HG03095 (cell line): ENCODE measurements around the gene PPP1R27.

ENCODE experiments used
- ATAC-seq: cut with Tn5 transposase; IDR thresholded peaks from one replicate; pipeline ENCODE4 v1.9.1; 2021; ENCODE audit warnings: moderate library complexity; ENCODE audit not compliant: unreplicated experiment

PPP1R27 gene

GRCh38 chr17:81863123-81863675, 28.3 kb upstream of the PPP1R27 start:
- no peak for ATAC-seq

DNA sequence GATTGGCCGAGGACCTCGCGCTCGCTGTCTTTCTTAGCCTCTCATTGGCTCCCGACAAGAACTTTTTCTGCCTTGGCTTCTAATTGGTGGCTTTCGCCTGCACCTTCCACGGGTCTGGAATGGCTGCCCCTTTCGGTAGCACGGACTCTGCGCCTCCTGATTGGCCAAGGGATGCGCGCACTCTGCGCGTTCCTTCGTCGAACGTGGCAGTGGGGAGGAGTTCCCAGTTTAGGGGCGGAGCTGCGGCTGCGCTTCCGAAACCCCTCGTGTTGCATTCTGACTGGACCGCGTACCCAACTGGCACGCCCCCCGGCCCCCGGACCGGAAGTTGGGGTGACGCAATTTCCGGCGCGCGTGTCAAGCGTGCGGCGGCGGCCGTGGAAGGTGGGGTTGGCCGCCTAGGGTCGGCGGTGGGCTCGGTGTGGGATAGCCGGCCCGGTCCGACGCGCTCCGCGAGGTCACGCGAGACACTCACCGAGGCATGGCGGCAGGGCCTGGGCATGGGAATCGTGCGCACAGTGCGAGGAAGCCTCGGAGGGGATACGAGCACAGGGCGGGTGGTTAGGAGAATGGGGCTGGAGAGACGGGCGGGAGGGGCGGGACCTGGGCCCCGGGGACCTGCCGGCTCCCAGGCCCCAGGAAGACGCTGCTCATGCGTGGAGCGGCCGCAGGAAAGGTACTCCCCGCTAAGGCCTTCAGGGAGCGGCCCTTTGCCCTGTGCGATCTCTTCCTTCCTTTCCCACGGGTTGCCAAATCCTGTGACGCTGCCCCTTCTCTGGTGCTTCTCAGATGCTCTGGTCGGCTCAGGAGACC, 26.1 kb upstream of the PPP1R27 start:
- peak; percentile 65 for ATAC-seq

GRCh38 chr17:81859906-81860755, 25.3 kb upstream of the PPP1R27 start, which contains the start of gene P4HB:
Gene P4HB, minus strand, starts transcription at chr17:81860535. Its CDS starts 64 bp downstream, at chr17:81860471.
- no peak for ATAC-seq

DNA sequence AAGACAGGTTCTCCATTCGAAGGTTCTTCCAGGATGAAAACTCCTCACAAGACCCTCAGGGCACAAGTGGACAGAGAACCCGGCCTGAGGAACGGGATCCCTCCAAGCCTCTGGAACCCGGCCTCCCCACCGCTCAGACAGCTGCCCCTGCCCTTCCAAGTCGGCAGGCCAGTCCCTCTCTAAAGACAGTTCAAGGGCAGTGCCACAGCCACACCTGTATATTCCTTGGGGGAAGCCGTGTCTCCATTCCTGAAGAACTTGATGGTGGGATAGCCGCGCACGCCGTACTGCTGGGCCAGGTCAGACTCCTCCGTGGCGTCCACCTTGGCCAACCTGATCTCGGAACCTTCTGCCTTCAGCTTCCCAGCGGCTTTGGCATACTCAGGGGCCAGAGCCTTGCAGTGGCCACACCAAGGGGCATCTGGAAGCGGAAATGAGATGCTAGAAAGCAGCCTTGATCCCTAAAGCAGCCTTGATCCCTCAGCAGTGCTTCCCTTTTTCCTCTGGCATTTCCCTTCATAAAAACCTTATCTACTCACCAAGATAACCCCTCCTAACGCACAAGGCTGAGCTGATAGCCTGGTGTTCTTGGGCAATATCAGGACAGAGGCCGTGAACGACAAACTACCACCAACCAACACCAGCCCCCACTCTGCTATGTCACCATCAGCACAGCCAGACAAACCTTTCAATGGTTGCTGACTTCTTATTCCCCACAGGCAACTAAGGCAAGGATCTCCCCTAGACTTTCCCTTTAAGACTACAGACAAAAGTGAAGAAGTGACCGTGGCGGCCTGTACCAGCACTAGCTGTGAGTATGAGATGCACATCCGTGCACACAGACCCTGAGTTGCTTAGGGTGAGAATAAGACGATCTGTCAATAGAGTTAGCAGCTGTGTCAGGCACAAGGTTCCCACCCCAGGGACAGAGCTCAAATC, 24.4 kb upstream of the PPP1R27 start:
- no peak for ATAC-seq

DNA sequence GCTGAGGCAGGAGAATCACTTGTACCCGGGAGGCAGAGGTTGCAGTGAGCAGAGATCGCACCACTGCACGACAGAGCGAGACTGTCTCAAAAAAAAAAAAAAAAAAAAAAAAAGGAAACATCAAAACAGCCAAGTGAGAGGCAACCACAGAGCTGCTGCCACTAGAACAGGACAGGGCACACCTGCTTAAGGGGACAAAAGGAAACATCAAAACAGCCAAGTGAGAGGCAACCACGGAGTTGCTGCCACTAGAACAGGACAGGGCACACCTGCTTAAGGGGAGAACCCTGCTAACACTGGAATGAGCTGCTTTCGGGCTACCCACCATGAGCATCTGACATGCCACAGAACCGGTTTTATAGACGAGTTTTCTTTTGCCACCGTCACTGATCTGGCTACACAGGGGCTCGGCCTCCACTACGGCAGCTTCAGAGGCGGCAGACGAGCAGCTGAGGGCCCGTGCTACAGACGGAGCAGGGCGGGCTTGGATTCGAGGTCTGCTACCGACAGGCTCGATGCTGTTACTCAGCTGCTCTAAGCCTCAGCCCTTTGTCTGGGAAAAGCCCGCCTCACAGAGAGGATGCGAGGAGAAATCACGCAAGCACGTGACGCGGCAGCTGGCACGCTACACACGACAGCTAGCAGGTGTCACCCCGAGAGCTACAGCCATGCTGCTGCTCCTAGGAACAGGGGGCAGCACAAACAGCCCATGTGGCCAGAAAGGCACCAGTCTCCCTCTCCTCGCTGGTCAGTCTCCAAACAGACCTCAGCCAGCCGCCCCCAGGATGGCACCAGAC, 23.5 kb upstream of the PPP1R27 start:
- no peak for ATAC-seq

DNA sequence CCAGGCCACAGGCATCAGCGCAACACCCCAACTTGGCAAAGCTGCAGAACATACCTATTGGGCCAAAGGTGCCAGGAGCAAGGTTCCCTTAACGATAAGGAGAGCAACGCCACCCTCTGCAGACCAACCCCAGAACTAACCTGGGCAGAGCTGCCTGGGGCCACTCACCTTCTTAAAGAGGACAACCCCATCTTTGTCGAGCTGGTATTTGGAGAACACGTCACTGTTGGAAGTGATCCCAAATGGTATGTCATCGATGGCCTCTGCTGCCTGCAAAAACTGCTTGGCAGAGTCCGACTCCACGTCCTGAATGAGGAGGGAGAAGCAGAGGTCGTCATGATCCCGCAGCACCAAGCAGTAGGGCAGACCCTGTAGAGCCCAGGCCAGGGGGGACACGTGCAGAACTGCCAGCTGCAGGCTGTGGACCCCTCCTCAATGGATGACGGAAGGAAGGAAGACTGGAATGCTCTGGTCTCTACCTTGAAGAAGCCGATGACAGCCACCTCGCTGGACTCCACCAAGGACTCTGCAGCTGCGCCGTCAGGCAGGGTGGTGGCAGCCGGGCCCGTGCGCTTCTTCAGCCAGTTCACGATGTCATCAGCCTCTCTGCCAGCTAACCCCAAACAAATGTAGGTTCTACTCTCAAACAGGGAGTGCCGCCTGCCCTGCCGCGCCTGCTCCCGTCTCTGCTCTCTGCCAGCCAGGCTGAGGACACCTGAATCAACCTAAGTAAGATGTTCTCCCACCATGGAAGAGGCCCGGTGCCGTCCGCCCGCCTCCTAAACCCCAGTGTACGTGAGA, 20.3 kb upstream of the PPP1R27 start:
- ATAC-seq: no peak

- ATAC-seq: no peak
Measured at GRCh38 chr17:81852237-81852636, 17.4 kb upstream of the PPP1R27 start.

DNA sequence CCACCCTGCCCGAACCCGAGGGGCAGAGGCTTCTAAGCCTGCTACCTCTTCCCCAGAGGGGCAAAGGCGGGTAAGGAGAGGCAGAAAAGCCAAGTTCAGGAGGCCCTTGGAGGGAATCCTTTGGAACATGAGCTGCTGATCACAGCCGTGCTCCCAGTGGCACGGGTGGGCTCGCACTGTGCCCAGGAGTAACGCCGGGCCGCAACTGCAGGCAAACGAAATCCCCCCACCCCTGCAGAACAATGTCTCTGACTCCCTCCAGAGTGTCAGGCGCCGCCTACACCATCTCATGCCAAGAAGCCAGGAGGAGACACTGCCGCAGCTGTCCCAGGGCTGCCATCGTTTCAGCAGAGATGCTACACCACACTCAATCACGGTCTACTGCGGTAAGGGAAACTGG, 16.6 kb upstream of the PPP1R27 start:
- no peak for ATAC-seq

DNA sequence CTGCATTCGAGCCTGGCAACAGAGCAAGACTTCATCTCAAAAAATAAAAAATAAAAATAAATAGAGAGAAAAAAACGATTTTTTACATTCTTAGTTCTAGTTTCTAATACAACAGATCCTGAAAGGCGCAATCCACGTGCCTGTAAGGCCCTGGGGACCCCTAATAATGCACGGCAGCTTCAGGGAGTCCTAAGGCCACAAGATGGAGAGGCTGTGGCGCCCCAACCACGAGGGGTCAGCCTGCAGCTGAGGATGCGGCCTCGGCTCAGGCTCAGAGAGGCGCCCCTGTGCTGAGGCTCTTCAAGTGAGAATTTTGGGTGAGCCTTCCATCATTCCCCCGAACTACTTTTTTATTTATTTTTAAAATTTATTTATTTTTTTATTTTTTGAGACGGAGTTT, 14.6 kb upstream of the PPP1R27 start:
- no peak for ATAC-seq

DNA sequence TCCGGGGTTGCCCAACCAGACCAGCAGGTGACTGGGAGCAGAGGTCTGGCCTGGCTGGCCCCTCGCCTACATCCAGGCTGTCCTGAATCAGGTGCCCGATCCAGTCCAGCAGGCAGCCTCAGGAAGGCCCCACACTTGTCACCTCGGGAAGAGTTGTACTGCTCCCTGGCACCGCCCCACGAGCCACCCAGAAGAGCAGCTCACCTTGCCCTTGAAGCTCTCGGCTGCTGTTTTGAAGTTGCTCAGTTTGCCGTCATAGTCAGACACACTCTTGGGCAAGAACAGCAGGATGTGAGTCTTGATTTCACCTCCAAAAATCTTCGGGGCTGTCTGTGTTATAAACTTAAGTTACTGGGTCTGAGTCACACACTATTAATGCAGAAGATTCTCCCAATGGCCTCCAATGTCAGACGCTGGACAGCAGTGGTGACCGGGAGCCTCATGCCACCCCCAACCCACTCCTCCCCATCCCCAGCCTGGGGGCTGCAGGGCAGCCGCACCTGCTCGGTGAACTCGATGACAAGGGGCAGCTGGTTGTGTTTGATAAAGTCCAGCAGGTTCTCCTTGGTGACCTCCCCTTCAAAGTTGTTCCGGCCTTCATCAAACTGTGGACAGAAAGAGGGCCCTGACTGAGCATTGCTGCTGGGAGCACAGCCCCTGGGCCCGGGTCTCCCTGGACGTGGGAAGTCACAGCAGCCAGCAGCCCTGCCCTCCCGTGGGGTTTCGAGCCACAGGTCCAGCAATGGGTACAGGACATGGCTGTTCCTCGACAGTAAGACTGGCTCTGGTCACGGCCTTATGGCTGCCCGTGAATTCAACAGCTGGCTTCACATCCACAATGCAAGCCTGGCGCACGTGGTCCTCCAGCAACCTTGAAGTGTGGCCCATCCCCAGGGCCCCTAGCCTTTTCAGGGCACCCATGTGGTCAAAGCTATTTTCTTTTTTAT, 12.2 kb upstream of the PPP1R27 start:
- no peak for ATAC-seq

DNA sequence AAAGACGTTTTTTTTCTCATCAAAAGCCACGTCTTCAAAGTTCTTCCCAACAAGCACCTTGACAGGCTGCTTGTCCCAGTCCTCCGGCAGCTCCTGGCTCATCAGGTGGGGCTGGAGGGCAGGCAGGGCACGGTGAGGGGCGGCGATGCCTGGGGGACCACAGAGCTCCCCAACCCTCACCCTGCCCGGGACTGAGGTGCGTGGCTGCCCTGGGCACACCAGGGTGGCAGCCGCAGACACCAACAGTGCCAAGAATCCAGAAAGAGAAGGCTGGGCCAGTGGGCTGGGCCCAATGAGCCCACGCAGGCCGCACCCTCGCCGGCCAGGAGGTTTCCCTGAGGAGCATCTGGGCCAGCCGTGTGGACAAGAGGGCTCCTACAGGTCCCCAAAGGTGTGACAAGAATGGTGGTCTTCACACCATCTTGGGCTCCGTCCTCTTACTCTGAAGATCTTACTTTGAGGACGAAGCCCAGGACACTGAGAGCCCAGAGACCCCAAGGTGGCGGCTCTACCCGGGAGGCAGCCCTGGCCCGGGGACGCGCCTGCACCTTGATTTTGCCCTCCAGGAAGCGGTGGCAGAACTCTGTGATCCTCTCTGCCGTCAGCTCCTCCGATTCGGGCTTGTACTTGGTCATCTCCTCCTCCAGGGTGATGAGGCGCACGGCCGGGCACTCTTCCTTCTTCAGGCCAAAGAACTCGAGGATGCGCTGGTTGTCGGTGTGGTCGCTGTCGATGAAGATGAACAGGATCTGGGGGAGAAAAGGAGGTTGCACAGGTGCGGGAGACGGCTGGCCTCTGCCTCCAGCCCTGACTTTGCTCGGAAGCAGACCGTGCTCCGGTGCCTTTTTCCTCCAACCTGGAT, 11.3 kb upstream of the PPP1R27 start:
- no peak for ATAC-seq

- ATAC-seq: no peak
Measured at GRCh38 chr17:81845361-81845760, 10.5 kb upstream of the PPP1R27 start.

- no peak for ATAC-seq
Measured at GRCh38 chr17:81844887-81845286, 10.0 kb upstream of the PPP1R27 start.

- ATAC-seq: no peak
Measured at GRCh38 chr17:81844327-81844851, 9.5 kb upstream of the PPP1R27 start.

GRCh38 chr17:81843713-81844326, 9.0 kb upstream of the PPP1R27 start:
- ATAC-seq: no peak
